Peyer's patch (tissue), 4 donors: Measurements from ENCODE around the gene SLC44A5. TPM values are rescaled to one million over a fixed set of nuclear protein-coding genes. Genes with fewer than 3 reads are reported as not detected.
"Not testable (repeated sequence)": the region's sequence is repeated elsewhere in the genome, so short reads cannot be mapped to it uniquely, and the experiment has no call there.

Experiments
- DNase-seq, 3 donors: peaks; one replicate each; pipeline ENCODE4 v3.0.0-alpha.2; 2017 to 2019
- H3K27ac ChIP-seq, 4 donors: fragments of 200-600 bp; sonication (generic); one replicate each; pipeline ENCODE4 v1.5.1; 2016 to 2019
- H3K27me3 ChIP-seq, 2 donors: fragments of 200-600 bp; sonication (generic); one replicate each; pipeline ENCODE4 v1.5.1; 2019
- H3K36me3 ChIP-seq, 3 donors: fragments of 200-600 bp; sonication (generic); one replicate each; pipeline ENCODE4 v1.5.1; 2016 to 2019
- H3K4me1 ChIP-seq, 4 donors: fragments of 200-600 bp; sonication (generic); one replicate each; pipeline ENCODE4 v1.5.1; 2016 to 2019
- H3K4me3 ChIP-seq, 4 donors: fragments of 200-600 bp; sonication (generic); 1 replicate in 3 of 4; 2 replicates in 1 of 4; pipeline ENCODE4 v1.5.1; 2016 to 2019; ENCODE audit warnings: mild to moderate bottlenecking in 1 of 4
- H3K9me3 ChIP-seq, 4 donors: fragments of 200-600 bp; sonication (generic); one replicate each; pipeline ENCODE4 v1.5.1; 2016 to 2019; ENCODE audit warnings: mild to moderate bottlenecking in 1 of 4
- POLR2A ChIP-seq, 2 donors: fragments of 450-650 bp; IDR thresholded peaks; one replicate each; pipeline ENCODE4 v1.5.1; 2017; ENCODE audit warnings: antibody characterized with exemption in 2 of 2, mild to moderate bottlenecking in 2 of 2, moderate library complexity in 2 of 2
- total RNA-seq, 4 donors: library from RNA; depleted of rRNA; stranded (reverse); fragments of >200 nt; gene quantifications; one replicate each; pipeline ENCODE4 v1.1.0, GENCODE V29; 2016
- TF ChIP-seq, protein P1 (sequence below), 6 experiments: fragments of 450-650 bp in 4 of 6; fragments of 200-600 bp in 2 of 6; sonication (generic) in 1 of 6; IDR thresholded peaks; one replicate each; pipeline ENCODE4 v1.5.1; 2017 to 2019; ENCODE audit warnings: antibody characterized with exemption in 6 of 6, mild to moderate bottlenecking in 3 of 6, moderate library complexity in 1 of 6

Gene SLC44A5
- total RNA-seq, 4 donors from 2014 or later: 0.70 to 0.80 TPM; not detected in 2

GRCh38 chr1:75198761-75199160, 412.2 kb downstream of the SLC44A5 start:
- H3K36me3 ChIP-seq: no peaks in the 10 kb centered on the region
- no peak overlapping the region for H3K4me3 ChIP-seq
- TF ChIP-seq, protein P1, sequence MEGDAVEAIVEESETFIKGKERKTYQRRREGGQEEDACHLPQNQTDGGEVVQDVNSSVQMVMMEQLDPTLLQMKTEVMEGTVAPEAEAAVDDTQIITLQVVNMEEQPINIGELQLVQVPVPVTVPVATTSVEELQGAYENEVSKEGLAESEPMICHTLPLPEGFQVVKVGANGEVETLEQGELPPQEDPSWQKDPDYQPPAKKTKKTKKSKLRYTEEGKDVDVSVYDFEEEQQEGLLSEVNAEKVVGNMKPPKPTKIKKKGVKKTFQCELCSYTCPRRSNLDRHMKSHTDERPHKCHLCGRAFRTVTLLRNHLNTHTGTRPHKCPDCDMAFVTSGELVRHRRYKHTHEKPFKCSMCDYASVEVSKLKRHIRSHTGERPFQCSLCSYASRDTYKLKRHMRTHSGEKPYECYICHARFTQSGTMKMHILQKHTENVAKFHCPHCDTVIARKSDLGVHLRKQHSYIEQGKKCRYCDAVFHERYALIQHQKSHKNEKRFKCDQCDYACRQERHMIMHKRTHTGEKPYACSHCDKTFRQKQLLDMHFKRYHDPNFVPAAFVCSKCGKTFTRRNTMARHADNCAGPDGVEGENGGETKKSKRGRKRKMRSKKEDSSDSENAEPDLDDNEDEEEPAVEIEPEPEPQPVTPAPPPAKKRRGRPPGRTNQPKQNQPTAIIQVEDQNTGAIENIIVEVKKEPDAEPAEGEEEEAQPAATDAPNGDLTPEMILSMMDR (IDR thresholded peaks at IDR 0.05): no peak
- TF ChIP-seq POLR2A (IDR thresholded peaks at IDR 0.05): no peak
- H3K9me3 ChIP-seq: no peaks in the 10 kb centered on the region
- no peak for DNase-seq
- no peaks in the 10 kb centered on the region for H3K4me1 ChIP-seq
- H3K27ac ChIP-seq: no peak overlapping the region
- no peaks in the 10 kb centered on the region for H3K27me3 ChIP-seq

DNA sequence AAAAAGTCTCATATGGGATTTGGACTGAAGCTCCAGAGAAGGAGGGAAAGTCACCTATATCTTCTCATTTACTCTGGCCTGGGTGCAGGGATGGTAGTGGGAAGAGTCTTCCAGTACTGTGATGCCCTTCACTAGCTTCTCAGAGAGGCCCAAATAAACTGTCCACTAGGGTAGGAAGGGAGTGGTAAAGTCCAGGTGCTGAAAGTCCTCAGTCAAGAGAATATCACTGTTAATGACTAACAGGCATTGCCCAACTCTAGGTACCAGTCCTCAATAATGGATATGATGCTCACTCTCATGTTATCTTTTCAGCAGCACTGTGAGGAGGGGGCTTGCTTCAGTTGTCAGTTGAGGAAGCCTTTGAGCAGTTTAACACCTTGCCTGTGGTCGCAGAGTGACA, 412.8 kb downstream of the SLC44A5 start:
- no peak overlapping the region for H3K4me3 ChIP-seq
- no peak overlapping the region for H3K27ac ChIP-seq
- H3K36me3 ChIP-seq: no peaks in the 10 kb centered on the region
- H3K9me3 ChIP-seq: no peaks in the 10 kb centered on the region
- DNase-seq: no peak
- TF ChIP-seq, protein P1 (IDR thresholded peaks at IDR 0.05): no peak
- TF ChIP-seq POLR2A (IDR thresholded peaks at IDR 0.05): no peak
- no peaks in the 10 kb centered on the region for H3K27me3 ChIP-seq
- H3K4me1 ChIP-seq: no peaks in the 10 kb centered on the region

GRCh38 chr1:75188892-75189291, 422.0 kb downstream of the SLC44A5 start:
- H3K27ac ChIP-seq: no peak overlapping the region
- no peaks in the 10 kb centered on the region for H3K27me3 ChIP-seq
- H3K36me3 ChIP-seq: no peaks in the 10 kb centered on the region
- no peak for DNase-seq
- H3K4me3 ChIP-seq: no peak overlapping the region
- TF ChIP-seq, protein P1 (IDR thresholded peaks at IDR 0.05): no peak
- TF ChIP-seq POLR2A (IDR thresholded peaks at IDR 0.05): no peak
- H3K4me1 ChIP-seq: no peaks in the 10 kb centered on the region
- no peaks in the 10 kb centered on the region for H3K9me3 ChIP-seq

- not testable (repeated sequence) for H3K36me3 ChIP-seq, H3K27ac ChIP-seq
Observed at GRCh38 chr1:75181214-75181955, 429.5 kb downstream of the SLC44A5 start.

DNA sequence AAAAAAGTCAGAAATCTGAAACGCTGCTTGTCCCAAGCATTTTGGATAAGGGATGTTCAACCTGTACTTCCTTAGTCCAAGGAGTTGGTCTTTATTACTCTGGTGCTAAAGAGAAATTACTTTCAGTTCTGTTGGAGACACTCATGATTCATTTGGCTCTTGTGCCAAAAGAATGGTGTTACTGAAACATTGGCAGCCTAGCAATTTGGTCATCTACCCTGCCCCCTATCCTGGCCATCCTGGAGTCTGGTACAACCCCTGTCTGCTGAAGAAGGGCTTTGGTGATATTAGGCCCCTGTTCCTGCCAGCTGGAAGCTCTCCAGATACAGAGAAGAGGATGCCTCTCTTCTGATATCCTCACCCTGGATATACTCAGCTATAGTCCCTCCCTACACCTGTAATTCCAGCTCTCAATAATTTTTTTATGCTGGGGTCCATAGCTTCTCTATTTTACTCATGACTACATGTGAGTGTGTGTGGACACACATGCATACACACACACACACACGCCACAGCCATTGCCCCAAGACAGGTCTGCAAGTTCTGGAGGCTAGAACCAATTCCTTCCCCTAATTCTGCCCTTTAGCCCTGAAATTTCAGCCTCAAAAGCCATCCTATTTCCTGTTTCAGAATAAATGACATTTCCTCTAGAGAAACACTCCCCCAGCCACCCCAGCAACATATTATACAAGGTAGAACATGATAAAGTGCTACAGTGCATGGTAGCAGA, 436.7 kb downstream of the SLC44A5 start:
- Histone ChIP-seq H3K27ac (no peak overlapping the region), H3K4me3 (no peak overlapping the region), H3K9me3 (no peaks in the 10 kb centered on the region), H3K27me3 (no peaks in the 10 kb centered on the region), H3K36me3 (no peaks in the 10 kb centered on the region), H3K4me1 (no peaks in the 10 kb centered on the region)
- no peak for DNase-seq
- no peak for TF ChIP-seq POLR2A (IDR thresholded peaks at IDR 0.05)
- TF ChIP-seq, protein P1 (IDR thresholded peaks at IDR 0.05): no peak

More at GRCh38 chr1:75181214-75181955, 429.5 kb downstream of the SLC44A5 start:
- H3K9me3 ChIP-seq, DNase-seq, H3K4me3 ChIP-seq, H3K4me1 ChIP-seq, H3K27me3 ChIP-seq: not testable (repeated sequence)

DNA sequence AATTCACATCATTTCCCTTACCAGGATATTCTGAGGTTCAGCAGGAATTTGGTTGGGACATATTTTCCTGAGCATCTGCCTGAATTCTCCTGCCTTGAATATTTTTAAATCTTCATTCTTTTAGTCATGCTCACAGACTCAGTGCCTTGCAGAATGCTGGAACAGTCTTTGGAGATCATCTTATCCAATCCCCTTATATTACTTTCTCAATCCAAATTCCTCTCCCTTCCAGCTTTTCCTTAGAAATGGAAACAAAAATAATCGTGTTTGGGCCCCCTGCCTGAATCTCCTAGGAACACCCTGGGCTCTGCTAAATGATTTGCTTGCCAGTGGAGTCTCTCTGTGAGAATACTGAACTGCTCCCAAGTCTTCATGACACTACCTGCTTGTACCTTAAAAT, 438.4 kb downstream of the SLC44A5 start:
- Histone ChIP-seq H3K4me3 (no peak overlapping the region), H3K27ac (no peak overlapping the region), H3K36me3 (no peaks in the 10 kb centered on the region), H3K27me3 (no peaks in the 10 kb centered on the region), H3K4me1 (no peaks in the 10 kb centered on the region), H3K9me3 (no peaks in the 10 kb centered on the region)
- DNase-seq: no peak
- TF ChIP-seq POLR2A (IDR thresholded peaks at IDR 0.05): no peak
- TF ChIP-seq, protein P1 (IDR thresholded peaks at IDR 0.05): no peak
